DOHH2 (cell line): Measurements from ENCODE around the gene SP9.

Experiments
- EZH2phosphoT487 ChIP-seq: fragments of 200-600 bp; sonication (generic); IDR thresholded peaks from 2 replicates; pipeline ENCODE4 v1.6.1; 2017; ENCODE audit warnings: borderline replicate concordance, mild to moderate bottlenecking, antibody characterized with exemption, low read length, moderate library complexity, mixed read lengths
- TF ChIP-seq, protein P1 (sequence below): fragments of 200-600 bp; sonication (generic); IDR thresholded peaks from one replicate; pipeline ENCODE4 v1.5.1; 2014; ENCODE audit warnings: antibody characterized with exemption, mild to moderate bottlenecking, low read depth, low read length; ENCODE audit not compliant: poor library complexity, severe bottlenecking

DNA sequence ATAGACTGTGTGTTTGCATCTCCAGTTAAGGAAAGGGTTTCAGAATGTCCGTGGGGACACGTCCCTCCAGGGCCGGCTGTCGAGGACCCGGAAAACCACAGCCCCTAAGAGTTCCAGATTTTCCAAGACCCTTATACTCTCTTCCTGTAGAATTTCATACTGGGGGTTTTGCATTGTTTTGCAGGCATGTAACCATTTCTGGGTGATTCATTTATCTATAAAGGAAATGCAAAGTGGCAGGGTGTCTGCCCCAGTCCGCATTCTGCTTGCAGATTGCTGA lies 8.5 kb downstream of the SP9 start:
- TF ChIP-seq, protein P1, sequence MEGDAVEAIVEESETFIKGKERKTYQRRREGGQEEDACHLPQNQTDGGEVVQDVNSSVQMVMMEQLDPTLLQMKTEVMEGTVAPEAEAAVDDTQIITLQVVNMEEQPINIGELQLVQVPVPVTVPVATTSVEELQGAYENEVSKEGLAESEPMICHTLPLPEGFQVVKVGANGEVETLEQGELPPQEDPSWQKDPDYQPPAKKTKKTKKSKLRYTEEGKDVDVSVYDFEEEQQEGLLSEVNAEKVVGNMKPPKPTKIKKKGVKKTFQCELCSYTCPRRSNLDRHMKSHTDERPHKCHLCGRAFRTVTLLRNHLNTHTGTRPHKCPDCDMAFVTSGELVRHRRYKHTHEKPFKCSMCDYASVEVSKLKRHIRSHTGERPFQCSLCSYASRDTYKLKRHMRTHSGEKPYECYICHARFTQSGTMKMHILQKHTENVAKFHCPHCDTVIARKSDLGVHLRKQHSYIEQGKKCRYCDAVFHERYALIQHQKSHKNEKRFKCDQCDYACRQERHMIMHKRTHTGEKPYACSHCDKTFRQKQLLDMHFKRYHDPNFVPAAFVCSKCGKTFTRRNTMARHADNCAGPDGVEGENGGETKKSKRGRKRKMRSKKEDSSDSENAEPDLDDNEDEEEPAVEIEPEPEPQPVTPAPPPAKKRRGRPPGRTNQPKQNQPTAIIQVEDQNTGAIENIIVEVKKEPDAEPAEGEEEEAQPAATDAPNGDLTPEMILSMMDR: no peak
- no peak; the same call in 1 of the 2 replicates for TF ChIP-seq EZH2phosphoT487
